Measurements from ENCODE around the gene HMCN1.
"Not testable (repeated sequence)": the region's sequence is repeated elsewhere in the genome, so short reads cannot be mapped to it uniquely, and the experiment has no call there.

HMCN1 gene

DNA sequence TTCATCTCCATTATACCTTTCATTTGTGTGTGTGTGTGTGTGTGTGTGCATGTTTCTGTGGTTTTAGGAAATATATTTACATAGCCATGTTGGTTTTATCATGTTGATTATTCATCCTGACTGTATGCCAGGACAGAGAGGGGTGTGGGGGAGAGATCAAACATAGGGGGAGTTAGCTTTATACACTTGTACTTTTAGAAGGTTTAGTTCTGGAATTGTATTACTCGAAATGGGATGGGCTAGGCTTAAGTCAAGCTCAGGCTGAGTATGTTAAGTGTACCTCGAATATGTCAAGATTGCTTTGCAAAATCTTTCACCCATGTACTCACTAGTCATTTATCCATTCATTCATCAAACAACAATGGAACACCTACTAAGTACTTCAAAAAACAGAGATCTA is 123.3 kb downstream of the HMCN1 start:
- no peak for DNase-seq

DNA sequence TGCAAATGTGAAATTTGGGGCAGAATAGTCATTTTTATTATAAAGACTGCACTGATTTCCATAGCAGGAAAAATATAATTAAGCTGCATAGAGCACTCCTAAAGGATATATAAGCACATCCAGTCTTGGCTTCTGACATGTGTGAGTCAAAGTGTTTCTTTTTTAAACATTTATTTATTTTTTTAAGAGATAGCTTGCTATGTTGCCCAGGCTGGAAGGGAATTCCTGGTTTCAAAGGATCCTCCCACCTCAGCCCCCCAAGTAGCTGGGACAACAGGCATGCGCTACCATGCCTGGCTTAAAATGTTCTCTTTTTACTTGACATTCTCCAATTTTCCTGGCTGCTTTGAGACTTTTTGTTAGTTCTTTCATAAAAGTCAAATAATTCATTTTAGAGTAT is 126.1 kb downstream of the HMCN1 start:
- no peak for DNase-seq

DNA sequence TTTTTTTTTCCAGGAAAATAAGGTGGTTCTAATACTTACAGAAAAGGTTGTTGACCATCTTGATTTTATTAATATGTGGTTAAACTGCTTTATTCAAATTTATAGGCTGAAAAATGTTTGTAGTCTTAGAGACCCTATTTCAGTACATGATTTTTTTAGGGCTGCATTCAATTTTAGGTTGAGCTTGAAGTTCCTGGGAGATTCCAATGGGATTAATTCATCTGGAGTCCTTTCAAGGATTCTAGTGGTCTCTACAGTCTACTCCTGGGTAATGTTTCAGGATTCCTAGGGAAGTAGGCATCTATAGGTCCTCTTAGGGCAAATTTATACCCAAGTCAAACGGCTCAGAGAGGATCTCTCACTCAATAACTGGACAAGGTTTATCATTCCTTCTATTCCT is 126.7 kb downstream of the HMCN1 start:
- no peak for DNase-seq

DNA sequence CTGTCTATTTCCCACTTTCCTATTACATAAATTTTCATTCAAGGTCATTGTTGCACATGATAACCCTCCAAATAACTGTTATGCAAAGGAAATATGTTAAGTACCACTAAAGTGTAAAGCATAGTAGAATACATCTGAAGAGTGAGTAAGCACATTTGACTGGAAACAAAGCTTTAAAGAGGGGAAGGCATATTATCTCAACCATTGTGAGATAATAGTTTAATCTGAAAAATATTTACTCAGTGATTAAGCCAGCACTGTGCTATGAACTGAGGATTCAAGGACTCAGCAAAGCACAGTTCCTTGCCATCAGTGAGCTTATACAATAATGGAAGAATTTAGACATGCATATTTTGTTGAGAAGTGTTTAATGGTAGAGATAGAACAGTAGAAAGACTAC is 127.4 kb downstream of the HMCN1 start:
- no peak for DNase-seq

DNA sequence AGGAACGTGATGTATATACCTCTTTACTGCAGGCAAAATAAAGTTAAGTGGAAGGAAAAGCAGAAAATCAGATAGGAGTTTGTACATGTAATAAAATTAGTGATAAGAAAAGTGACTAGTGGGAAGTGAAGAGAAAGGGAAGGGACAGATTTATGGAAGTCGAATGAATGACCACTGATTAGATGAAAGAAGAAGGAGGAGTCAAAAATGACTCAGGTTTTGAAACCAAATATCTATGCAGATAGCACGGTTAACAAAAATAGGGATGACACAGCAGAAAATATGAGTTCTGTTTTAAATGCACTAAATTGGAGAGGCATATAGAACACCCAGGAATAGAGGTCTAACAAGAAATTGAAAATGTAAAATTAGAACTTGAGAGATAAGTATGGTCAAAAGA is 128.0 kb downstream of the HMCN1 start:
- no peak for DNase-seq

DNA sequence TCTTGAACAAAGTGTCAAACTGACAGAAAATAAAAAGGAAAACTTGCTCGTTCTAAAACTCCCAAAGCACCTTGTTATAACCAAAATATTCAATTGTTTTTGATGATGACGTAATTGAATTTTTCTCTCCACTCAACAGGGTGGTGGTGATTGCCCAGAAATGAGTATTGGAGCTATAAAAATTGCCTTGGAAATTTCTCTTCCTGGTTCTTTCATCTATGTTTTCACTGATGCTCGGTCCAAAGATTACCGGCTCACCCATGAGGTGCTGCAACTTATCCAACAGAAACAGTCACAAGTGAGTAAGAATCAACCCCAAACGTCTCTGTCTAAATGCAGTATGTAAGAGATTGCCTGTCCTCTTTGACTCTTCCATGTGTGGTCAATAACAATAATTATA is 130.1 kb downstream of the HMCN1 start:
- DNase-seq, result no peak

DNA sequence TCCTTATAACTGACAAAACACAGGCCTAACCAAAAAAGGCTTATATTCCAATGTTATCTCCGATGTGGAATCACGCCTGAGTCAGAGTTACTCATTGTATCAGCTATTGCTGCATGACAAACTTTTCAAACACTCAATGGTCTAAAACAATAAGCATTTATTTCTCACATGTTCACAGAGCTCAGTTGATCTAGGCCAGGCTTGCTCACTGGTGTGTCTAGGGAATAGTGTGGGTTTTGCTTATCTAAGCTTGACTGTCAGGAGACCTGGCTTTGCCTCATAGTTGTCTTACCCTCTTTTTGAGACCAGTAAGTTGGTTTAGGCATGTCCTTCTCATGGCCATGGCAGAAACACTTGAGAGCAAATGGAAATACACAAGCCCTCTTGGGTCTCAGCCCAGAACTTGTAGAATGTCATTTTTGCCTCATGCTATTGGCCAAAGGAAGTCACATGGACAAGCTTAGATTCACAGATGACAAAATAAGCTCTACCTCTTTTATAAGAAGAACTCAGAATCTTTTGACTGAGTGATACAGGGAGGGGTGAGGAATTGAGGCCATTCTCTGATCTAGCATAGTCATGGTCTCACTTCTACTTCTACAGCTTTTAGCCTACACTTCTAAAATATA is 130.8 kb downstream of the HMCN1 start:
- DNase-seq, result no peak

DNA sequence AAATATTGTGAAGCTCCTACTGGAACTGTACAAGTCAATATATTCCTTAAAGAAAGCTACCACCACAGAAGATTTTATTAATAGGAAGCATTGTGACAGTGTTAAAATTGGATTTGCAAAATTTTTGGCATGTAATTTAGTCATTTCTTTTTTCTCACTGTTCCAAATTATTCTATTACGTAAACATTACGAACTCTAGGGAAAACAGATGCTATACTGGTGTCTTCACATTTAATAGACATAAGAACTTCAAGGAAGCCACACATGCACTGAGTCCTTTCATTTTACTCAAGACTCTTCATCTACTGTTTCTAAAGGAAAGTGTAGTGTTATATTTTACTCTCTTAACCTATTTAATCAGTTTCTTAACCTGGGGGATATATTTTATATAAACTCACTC is 135.4 kb downstream of the HMCN1 start:
- no peak for DNase-seq

DNA sequence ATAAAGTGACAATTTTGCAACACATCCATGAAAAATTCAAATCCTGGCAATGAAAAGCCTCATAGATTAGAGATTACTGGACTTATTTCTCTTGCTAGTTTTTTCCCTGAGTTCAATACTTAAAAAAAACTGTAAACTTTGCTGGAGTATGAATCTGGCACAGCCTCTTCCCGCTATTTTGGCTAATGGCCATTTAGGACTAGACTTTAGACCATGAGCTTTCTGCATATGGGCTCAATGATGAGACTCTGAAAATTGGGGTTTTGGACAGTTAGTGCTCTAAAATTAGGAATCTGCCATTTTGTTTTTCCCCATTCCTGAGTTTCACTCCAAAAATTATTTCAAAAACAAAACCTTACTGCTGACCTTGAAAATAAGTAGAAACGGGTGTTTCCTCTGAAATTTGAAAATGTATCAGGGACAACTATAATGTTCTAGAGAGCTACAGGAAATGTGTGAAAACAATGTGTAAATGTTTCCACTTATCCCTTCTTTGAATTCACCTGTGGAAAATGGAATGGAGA is 137.5 kb downstream of the HMCN1 start:
- DNase-seq, result no peak

DNA sequence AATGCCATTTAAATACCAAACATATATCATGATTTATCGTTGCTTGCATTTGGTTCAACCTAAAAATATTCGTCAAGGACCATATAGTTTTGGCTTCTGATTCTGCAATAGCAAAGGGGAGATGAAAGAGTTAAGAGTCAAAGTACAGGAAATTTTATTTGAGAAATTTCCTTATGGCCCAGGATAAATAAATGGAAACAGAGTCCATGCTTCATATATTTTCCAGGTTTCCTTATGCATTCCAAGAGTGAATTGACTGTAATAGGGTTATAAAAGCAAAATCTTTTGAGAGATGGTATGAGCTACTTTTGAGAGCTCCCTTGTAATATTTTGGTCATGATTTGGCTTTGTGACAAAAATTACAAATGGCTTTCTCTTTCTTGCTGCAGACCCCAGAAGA is 140.1 kb downstream of the HMCN1 start:
- DNase-seq, result no peak

DNA sequence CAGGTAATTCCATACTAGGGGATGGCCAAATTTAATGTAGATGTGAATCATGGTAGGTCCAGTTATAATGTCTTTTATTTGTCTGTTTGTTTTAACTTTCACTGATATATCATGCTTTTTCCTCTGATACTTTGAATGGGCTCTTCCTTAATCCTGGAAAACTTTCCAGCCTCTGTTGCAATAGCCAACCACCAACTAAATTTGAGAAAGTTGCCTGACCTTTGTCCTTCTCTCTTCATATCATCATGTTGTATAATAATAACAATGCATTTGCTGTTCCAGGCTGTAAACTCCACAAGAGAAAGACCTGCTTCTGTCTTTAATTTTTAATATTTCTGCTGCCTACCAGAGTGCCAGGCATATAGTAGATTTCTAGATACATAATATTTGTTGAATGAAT is 146.1 kb downstream of the HMCN1 start:
- no peak for DNase-seq

DNA sequence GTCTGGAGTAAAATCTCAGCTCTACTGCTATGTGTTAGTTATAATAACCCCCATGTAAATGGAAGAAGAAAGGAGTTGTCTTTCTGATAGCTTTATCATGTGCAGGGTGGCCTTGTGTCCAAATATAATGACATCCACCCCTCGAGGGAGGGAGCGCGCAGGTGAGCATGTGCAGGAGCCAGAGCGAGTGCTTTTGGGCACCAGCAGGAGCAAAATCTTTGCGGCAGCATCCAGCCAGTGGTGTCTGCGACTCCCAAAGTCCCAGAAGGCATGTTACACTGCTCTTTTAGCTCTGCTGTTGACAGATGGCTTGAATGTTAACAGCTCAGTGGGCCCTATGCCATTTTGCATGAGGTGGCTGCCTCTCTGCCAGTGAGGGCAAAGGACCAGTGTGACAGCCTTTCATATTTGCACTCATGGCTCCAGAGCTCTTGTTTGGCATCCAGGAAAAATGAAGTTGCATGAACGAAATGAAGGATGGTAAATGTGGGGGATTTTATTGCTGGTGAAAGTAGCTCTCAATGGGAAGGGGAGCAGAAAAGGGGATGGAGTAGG is 146.7 kb downstream of the HMCN1 start:
- no peak for DNase-seq

DNA sequence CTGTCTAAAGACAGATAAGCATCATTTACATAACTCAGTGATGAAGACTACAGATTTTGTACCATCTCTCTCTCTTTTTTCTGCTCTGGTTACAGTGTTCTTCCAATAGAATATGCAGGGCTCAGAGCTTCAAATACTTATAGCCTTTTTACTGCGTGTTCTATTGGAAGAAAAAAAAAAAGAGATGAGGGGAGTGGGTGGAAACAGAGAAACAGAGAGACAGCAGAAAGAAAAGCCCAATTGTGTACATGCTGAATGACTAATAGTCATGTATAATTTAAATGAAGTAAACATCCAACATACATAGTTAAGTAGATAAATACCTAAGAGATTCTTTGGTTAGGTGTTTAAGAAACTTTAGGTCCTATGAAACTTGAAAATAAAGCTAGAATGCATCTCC is 151.9 kb downstream of the HMCN1 start:
- DNase-seq, result no peak

DNA sequence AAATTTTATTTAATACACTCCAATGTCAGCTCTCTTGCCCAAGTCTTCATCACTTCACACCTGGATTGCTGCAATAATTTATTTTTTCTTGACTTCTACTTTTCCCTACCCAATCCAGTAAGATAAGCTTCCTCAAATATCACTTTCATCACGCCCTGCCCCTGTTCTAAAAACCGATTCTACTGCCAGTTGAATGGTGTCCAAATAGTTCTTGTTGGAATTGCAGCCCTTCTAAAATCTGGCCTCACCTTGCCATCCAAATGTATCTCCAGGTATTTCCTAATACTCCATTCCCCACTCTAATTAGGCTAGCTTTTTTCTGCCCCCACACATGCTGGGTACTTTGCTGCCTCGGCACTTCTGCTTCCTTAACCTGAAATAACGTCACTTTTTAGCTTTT is 152.5 kb downstream of the HMCN1 start:
- DNase-seq, result no peak

DNA sequence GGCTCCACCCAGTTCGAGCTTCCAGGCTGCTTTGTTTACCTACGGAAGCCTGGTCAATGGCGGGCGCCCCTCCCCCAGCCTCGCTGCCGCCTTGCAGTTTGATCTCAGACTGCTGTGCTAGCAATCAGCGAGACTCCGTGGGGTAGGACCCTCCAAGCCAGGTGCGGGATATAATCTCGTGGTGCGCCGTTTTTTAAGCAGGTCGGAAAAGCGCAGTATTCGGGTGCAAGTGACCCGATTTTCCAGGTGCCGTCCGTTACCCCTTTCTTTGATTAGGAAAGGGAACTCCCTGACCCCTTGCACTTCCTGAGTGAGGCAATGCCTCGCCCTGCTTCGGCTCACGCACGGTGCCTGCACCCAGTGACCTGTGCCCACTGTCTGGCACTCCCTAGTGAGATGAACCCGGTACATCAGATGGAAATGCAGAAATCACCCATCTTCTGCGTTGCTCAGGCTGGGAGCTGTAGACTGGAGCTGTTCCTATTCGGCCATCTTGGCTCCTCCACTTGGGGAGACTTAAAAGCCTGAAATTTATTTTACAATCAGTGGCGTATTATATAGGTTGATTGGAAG is 158.7 kb downstream of the HMCN1 start:
- not testable (repeated sequence) for DNase-seq

DNA sequence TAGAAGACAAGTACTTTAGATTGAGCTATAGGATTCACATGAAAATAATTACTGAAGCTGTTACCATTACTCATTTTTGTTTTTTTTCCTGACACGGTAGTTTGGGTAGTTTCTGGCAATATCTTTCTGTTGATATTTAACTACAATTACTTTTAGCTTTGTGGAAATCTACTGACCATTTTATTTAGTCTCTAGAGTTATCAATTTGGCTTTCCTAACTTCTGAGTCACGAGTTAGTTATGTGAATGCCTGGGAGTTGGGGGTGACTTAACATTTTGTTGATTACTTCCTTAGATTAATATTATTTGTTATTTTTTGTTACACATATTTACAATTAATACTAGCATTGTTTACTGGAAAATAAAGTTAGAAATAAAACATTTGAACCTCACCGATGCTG is 160.6 kb downstream of the HMCN1 start:
- DNase-seq, result no peak

DNA sequence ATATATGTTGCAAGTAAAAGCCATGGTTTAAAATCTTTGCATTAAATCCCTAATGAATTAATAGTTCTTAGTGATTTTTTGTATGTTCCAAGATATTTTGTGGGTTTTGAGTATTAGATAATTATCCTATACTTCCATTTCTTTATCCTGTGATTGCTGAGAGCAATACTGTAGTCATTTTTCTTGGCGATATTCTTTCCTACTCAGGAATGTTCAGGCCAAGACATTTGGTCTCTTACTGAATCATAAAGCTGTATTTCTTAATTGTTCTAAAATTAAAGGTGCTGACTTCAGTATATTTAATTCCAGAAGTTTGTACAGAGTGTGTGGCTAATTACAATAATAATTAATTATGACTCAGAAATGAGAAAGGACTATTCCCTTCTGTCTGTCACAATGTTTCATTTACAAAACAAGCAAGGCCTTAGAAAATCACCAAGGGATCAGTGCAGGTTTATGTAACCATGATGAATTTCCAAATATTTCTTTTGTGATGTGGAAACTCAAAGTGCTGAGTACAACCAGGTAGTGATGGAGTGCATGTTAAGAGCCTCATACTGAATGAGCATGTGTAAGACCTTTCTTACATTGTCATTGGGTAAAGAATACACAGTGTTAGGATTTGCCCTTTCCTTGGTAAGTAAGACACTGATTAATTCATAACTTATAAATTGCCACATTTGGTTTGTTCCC is 161.2 kb downstream of the HMCN1 start:
- DNase-seq, result no peak

DNA sequence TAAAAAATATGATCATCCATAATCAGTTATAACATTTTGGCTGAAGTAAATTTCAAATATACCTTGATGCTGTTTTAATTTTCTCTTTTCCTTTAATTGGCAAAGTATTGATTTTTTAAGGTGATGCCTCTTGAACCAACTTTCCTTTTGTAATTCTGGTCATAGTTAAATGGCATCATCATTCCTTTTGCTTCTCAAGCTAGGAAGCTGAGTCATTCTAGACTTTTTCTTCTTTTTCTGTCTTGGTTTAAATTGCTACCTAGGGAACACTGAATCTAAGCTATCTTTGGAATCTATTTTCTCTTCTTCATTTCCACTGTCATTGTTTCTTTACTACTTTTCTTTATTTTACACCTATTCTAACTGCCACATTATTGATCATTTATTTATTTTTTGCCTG is 162.7 kb downstream of the HMCN1 start:
- DNase-seq, result no peak

DNA sequence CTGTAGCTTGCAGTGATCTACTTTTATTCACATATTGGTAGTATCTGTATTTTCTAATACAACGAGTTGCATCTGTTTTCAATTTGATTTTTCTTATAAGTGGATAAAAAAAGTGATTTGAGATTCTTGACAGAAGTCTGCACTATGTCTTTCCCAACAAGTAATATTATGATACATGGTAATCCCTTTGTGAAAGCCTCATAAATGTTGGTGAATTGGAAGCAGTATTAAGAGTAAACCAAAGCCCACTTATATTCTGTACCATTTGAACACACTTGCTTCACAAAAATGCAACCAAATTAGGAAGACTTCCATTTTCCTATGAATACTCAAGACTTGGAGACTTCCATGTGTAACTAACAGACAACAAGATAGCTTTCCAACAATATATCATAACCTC is 172.0 kb downstream of the HMCN1 start:
- no peak for DNase-seq

DNA sequence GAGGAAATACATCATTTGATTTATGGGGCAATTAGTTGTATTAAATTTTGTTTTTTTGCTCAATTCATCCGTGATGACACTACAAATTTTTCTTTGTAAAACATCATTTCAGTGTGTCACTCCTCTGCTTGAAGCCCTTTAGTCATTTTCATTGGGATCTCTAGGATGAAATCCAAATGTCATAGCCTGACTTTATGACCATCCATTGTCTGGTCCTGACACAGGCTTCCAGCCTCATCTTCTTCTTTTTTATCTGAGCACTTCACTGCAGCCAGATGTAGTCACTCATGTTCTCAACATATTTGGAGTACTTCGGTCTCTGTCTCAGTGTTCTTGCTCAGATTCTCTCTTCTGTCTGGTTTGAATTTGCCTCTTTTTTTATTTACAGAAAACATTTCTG is 173.1 kb downstream of the HMCN1 start:
- no peak for DNase-seq

DNA sequence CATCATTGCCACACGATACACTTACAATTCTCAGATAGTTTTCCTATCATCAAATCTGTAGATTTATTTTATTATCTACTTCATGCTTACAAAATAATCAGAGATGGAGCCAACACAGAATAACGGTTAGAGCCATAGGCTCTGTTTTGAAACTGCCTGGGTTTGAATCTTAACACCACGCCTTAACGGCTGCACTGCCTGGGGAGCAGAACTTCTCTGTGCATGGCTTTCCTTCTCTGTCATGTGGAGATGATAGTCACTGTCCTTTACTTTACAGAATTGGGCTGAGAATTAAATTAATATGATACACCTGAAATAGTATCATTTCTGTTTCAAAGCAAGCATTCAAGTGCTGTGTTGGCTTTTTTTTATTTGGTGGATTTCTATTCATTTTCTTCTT is 177.8 kb downstream of the HMCN1 start:
- DNase-seq, result no peak

DNA sequence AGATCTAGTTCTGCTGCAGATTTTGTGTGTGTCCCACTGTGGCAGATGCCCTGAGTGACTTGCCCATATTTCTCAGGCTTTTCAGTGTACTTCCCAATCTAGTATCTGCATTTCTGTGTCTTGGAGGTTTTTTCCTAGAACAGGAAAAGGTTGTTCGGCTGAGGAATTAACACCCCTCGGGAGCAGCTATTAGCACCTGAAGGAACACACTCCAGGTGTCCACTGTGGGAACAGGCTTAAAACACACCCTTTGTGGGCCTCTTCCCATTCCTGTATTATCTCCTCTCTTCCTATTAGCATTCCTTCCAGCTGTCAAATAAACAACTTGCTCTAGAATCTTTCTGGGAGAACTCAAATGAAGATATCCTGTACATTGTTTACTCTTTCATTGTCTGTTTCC is 178.3 kb downstream of the HMCN1 start:
- no peak for DNase-seq

DNA sequence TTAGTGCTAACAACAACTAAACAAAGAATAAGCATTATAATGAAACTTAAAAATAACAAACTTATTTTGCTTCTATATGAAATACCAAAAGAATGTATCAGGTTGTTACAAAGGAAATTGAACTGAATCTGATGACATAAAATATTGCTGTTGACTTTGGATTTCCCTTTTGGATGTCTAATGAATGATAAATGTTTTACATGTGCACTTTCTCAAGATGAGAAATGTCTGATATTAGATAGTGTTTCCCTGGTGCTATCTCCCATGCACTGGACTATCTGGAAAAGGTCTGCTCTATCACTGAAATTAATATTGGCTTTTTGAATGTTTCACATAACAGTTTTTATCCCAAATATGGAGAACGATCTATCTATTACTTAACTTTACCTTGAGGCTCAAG is 179.9 kb downstream of the HMCN1 start:
- no peak for DNase-seq

DNA sequence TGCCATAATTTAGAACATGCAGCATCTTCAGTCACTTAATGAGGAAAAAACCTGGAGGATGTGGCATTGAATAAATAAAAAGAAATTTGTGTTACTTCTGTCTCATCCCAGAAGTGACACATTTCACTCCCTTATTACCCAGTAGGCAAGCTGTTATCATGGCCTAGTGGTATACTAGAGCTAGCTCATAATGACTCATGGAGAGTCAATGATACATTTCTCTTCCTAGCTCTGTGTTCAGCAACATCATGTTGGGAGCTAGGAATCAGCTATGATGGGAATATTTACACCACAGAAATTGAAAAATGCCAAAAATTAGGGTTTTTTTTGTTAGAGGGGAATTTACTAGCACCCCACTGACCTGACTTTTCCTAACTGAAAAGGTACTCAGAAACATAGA is 182.7 kb downstream of the HMCN1 start:
- no peak for DNase-seq
